GM13977 (cell line): ENCODE results near the gene ZGPAT.

ENCODE experiments used
- DNase-seq: peaks from one replicate; pipeline ENCODE4 v3.0.0; 2012; ENCODE audit warnings: low spot score
- in situ Hi-C: fragments of 300-500 bp; cut with MboI; formaldehyde crosslinking; loops from one replicate; pipeline ENCODE4 v1.12.0; 2022; ENCODE audit warnings: low sequenced_read_pairs, low pct_unique_long_range_greater_than_20kb, mixed read lengths, inconsistent platforms; ENCODE audit not compliant: unreplicated experiment
- TF ChIP-seq, protein P1 (sequence below): IDR thresholded peaks from 2 replicates; pipeline ENCODE4 v1.5.1; 2012; ENCODE audit warnings: mild to moderate bottlenecking, control low read depth; ENCODE audit not compliant: insufficient read depth; ENCODE audit errors: extremely low read depth, missing control alignments

The ZGPAT gene

DNA sequence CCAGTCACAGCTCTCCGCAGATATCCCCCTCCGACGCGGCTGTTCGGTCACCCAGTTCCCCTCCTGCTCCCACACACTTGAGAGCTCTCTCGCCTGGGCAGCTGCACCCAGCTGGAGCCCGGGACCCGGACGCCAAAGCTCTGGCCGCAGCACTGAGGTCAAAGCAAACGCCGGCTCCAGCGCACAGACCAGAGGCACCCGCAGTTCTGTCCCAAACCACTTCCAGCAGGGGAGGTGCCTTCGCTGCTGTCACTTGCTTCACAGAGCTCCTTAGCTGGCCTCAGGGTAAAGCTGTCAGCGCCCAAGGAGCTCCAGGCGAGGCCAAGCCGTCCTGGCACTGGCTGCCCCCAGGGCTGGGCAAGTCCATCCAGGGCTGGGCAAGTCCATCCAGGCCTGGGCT, 59.6 kb downstream of the ZGPAT start:
- DNase-seq = no peak
- in situ Hi-C loops = no loop called here
- TF ChIP-seq, protein P1, sequence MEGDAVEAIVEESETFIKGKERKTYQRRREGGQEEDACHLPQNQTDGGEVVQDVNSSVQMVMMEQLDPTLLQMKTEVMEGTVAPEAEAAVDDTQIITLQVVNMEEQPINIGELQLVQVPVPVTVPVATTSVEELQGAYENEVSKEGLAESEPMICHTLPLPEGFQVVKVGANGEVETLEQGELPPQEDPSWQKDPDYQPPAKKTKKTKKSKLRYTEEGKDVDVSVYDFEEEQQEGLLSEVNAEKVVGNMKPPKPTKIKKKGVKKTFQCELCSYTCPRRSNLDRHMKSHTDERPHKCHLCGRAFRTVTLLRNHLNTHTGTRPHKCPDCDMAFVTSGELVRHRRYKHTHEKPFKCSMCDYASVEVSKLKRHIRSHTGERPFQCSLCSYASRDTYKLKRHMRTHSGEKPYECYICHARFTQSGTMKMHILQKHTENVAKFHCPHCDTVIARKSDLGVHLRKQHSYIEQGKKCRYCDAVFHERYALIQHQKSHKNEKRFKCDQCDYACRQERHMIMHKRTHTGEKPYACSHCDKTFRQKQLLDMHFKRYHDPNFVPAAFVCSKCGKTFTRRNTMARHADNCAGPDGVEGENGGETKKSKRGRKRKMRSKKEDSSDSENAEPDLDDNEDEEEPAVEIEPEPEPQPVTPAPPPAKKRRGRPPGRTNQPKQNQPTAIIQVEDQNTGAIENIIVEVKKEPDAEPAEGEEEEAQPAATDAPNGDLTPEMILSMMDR = no peak

DNA sequence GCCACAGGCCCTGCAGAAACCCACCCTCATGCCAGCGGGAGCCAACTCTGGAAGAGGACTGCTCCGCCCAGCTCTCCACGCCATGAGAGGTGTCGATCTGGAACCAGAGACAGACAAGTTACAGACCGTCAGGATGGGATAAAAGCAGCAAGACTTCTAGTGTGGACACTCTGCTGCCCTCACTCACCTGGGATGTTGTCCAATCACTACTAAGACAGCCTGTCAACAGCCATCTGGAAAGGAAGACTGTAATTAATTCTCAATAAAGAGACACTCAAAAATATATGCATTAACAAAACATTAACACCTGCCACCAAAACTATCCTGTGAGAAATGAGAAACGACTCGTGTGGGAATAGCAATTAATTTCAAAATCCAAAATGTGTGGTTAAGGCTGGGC, 60.0 kb downstream of the ZGPAT start:
- in situ Hi-C loops = no loop called here
- TF ChIP-seq, protein P1 = no peak
- DNase-seq = no peak

DNA sequence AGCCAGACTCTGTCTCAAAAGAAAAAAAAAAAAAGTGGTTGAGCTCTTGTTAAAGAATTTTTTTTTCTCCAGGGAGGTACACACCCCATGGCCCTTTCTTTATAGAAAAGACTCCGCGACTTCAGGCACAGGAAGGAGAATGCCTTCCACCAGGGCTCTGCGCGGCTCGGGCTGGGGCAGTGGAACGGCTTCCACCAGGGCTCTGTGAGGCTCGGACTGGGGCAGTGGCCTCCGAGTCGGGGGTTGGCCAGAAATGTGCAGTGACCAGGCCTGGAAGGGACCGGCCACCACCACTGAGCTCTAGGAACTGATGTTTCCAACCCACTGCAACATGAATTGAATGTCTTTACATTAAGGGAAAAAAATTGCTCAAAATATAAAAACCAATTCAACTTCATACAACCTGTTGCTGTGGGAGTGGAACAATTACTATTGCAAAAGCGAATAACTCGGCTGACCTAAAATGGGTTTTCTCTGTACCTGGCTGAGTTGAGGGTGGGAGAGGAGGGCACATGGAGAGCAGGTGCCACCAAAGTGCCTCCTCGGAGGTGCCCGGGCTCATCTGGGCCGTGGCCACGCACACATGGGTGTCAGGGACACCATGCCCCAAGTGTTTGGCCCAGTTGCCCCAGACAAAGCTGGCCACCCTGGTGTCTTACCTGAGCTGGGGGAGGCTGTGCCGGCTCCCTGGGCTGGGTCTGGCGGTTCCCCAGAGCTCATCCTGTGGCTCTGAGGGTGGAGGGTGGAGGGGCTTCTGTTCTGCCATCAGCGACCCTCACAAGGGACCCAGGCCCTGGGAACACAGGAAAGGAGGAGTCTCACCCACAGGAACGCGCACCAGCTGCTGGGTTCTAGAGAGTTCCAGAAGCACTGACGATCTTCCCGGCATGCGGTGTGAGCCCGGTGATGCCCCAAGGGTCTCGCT, 61.0 kb downstream of the ZGPAT start:
- TF ChIP-seq, protein P1 = no peak
- DNase-seq = no peak
- in situ Hi-C loops = no loop called here

DNA sequence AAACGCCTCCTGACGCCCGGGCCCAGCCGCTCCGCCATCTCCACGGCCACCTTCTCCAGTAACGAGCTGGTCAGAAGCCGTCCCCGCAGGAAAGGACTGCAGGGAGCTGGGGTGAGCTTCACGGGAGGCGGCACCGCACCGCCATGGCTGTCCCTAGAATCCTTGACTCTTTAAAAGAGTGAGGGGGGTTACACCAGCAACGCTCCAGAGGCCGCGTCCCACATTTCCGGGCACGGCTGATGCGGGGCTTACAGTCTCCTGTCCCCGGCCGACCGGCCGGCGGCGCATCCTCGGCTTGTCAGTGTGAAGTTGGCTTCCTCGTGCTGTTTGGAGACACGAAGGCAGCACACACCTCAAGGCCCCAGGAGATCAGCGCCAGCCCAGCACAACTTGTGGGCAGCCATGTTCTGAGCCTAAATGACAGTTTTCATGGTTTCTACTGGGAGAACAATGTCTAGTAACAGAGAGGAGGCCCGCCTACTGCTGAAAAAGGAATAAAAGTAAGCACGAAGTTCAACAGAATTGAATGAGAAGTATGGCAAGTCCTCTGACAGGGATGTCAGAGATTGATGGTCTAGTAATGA, 62.1 kb downstream of the ZGPAT start:
- TF ChIP-seq, protein P1 = no peak
- in situ Hi-C loops = no loop called here
- no peak for DNase-seq

DNA sequence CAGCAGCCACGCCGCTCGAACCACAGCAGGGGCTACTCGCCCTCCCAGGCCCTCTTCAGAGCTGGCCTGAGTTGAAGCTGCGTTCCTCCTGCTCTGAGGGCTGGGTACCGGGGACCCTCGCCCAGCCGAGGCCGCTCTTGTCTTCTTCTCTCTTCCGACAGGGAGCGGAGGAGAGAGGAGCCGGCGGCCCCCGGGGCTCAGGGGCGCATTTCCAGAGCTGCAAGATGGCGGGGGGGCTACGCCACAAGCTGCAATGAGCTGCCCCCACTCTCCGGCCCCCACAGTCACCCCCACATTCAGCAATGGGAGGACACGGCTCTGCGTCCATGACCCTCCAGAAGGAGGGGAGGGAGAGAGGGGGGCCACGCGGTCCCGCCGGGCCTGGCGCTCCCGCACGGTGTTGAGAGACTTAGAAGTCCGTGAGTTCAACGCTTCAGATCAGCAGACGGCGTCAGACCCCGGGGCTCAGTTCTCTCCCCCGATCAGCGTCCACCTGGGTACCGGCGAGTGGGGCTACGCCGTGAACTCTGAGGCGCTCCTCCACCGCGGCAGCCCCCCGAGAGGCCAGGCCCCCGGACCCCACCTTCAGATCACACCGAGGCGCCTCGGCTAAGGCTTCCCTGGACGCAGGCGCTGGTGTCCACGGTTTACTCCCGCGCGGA, 63.3 kb downstream of the ZGPAT start:
- TF ChIP-seq, protein P1 = no peak
- in situ Hi-C loops = no loop called here
- DNase-seq = no peak

DNA sequence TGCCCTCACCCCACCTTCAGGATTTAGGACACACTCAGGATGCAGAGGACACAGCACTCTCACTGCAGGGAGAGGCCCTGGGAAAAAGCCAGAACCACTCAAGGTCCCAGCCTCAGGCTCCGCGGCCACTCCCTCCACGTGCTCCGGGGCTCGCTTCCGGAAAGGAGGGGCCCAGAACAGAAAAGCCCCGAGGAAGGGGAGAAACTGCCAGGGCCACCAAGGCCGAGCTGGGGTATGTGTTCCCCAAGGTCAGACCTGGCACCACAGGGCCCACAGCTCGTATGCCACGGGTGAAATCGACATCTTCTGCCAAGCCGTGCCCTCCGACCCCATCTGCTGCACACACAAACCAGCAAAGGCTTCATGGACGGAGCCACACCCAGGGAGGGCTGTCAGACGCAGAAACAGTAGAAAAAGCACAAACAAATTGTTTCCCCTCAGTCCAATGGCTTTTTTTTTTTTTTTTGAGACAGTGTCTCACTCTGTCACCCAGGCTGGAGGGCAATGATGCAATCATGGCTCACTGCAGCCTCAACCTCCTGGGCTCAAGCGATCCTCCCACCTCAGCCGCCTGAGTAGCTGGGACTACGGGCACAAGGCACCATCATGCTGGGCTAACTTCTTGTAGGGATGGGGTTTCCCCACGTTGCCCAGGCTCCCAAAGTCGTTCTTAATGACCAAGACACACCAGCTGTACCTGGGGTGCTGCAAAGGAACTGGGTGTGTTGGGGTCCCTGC, 65.1 kb downstream of the ZGPAT start:
- no peak for DNase-seq
- in situ Hi-C loops = no loop called here
- TF ChIP-seq, protein P1 = no peak
